GM19455 (cell line): Measurements from ENCODE around the gene PNMA8A.

Experiments
- ATAC-seq: cut with Tn5 transposase; IDR thresholded peaks from one replicate; pipeline ENCODE4 v1.9.1; 2021; ENCODE audit not compliant: unreplicated experiment

PNMA8A gene

GRCh38 chr19:46431824-46432223 lies 39.5 kb downstream of the PNMA8A start:
- ATAC-seq = no peak

DNA sequence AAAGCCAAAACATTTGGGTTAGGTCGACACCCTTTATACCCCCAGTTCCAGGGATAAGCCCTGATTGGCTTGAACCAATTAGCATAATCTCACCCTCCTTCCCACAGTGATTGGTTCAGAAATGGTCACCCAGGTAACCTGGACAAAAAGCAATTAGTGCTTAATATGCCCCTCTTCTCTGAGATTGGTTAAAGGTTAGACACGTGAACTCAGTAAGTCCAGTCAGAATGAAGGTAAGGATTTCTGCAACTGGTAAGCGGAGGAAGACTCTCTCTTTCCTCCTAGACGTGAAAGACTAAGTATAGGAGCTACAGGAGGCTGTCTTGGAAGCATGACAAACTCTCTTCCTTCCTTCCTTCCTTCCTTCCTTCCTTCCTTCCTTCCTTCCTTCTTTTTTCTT lies 41.4 kb downstream of the PNMA8A start:
- no peak for ATAC-seq

DNA sequence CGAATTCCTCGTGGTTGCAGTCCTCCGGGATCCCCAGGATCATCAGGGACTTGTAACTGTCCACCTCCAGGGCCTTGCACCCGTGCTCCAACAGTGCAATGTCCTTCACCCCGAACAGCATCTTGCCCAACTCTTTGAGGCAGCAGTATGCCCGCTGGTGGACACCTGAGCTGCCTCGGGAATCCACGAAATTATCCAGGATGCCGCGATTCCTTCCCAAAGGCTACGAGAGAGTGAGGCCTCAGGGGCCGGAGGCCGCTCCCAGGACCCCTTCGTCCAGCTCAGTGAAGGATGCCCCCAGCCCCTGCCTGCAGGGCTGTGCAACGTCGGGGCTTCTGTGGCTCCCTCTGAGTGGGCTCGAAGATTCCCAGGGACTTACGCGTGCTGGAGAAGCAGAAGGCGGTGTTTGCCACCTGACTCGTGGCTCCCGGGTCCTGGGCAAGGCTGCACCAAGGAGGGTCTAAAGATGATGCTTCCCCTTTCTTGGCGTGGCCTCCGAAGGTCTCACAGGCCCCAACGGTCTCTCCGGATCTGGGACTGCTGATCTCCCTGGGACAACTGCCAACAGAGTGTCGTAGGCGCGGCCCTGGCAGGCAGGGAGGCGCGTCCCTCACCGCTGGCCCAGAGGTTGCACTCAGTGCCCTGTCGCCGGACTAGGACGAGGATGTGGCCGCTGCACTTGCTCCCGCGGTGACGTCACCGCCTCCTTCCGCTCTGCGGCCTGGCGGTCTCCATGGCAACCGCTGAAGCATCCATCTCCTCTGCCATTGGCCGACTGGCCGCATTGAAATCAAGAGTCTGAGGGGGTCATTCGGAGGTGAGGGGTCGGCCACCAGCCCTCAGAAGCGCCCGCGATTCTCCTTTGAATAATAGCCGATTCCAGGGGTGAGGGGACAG lies 42.9 kb downstream of the PNMA8A start, which contains the start of gene PNMA8C:
Gene PNMA8C, minus strand, starts transcription at position 698 of the 897 bp plus-strand sequence. Its CDS starts 577 bp downstream, at position 121.
- ATAC-seq = no peak

DNA sequence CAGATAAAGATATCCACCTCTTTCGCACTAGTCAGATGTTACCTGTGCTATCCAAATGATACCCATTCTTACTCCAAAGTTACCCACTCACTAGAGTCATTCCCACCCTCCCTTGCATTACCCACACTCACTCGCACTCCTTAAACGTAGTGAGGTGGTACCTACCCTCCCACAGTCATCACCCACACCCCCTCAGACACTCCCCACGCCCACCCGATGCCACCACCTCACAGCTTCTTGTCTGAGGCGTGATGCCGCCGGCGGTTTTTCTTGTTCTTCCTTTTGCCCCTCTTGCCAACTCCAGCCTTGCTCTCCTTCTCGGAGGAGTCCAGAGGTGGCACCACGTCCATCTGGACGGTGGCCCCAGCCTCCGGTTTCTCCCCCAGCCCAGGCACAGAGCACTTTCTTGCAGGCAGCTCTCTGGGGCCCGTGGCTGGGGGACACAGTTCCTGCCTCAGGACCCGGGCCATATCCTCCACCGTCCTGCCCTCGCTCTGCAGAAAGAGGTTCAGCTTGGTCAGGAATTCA lies 43.8 kb downstream of the PNMA8A start:
- no peak for ATAC-seq

- ATAC-seq = no peak
Measured at GRCh38 chr19:46426506-46427162, 44.7 kb downstream of the PNMA8A start.

GRCh38 chr19:46426035-46426505 lies 45.3 kb downstream of the PNMA8A start:
- no peak for ATAC-seq

DNA sequence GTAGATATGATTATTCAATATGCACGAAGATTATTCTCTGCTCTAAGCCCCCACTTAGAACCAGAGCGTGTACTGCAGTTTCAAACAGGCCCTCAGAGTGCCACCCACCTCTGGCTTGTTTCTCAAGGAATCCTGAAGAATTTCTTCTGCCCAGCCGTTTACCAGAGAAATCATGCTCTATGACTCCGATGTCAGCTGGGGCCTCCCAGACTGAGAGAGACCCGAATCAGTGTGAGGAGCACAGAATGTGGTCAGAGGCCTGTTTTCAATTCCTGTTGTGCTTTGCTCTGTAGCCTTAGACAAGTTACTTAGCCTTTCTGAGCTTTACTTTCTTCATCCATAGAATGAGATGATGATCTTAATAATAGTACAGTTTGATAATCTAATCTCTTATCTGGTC lies 48.2 kb downstream of the PNMA8A start:
- no peak for ATAC-seq

DNA sequence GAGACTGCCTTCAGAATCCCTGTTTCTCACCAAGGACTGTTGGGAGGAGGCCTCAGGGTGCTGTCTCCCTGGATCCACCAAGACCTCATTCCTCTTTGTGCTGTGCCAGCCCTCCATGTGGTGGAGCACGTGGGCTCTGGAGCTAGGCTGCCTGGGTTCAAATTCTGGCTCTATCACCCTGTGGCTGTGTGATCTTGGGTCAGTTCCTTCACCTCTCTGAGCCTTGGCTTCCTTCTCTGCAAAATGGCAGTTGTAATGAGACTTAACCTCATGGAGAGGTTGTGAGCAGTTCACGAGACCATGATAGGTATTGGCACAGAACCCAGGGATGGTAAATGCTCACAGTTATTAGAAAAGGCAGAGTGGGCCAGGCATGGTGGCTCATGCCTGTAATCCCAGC lies 49.0 kb downstream of the PNMA8A start:
- no peak for ATAC-seq

- ATAC-seq = no peak
Measured at GRCh38 chr19:46420056-46420455, 51.3 kb downstream of the PNMA8A start.
